Psoas muscle (tissue), 8 donors: Measurements from ENCODE around the gene STOML1. TPM values are rescaled to one million over a fixed set of nuclear protein-coding genes. Genes with fewer than 3 reads are reported as not detected.
A peak's percentile ranks its signal among the peaks of the same experiment; 100 is the strongest.

ENCODE experiments used
- ATAC-seq, 4 donors: fragments of 200-7000 bp; cut with Tn5 transposase; one replicate each; pipeline ENCODE4 v1.9.1; 2020; ENCODE audit warnings: moderate library complexity in 3 of 4, mild to moderate bottlenecking in 2 of 4
- DNase-seq, 2 donors: peaks; one replicate each; pipeline ENCODE4 v3.0.0-alpha.2; 2020
- H3K27ac ChIP-seq: fragments of 200-600 bp; one replicate; pipeline ENCODE4 v1.8.0; 2022
- H3K27me3 ChIP-seq, 3 donors: fragments of 200-600 bp in 1 of 3; one replicate each; pipeline versions ENCODE4 v1.6.1 to v1.8.0; 2013 to 2022; ENCODE audit warnings: low read length in 2 of 3, mild to moderate bottlenecking in 2 of 3, moderate library complexity in 1 of 3; ENCODE audit not compliant: insufficient read depth in 3 of 3
- H3K36me3 ChIP-seq, 2 donors: fragments of 200-600 bp in 1 of 2; one replicate each; pipeline versions ENCODE4 v1.6.1 to v1.8.0; 2013 to 2022; ENCODE audit warnings: low read depth in 1 of 2, mild to moderate bottlenecking in 1 of 2, moderate library complexity in 1 of 2; ENCODE audit not compliant: insufficient read depth in 1 of 2
- H3K4me1 ChIP-seq: fragments of 200-600 bp; one replicate; pipeline ENCODE4 v1.8.0; 2022
- H3K4me3 ChIP-seq: fragments of 200-600 bp; one replicate; pipeline ENCODE4 v1.8.0; 2022; ENCODE audit warnings: mild to moderate bottlenecking
- H3K9me3 ChIP-seq: fragments of 200-600 bp; one replicate; pipeline ENCODE4 v1.8.0; 2022
- WGBS, 3 donors: extraction: QIAGEN DNeasy Blood & Tissue Kit; methylation state at CpG; one replicate each; pipeline versions ENCODE4 v1.1.6 to v1.1.7; 2013; 5-methylcytosine and 5-hydroxymethylcytosine counted together
- intact Hi-C, 2 donors: fragments of 100-400 bp; cut with DNase I; formaldehyde crosslinking; loops; one replicate each; pipeline versions ENCODE4 v1.11.0 to v1.14.2; 2022
- long read RNA-seq, 2 donors: library from polyadenylated mRNA; unstranded; transcript quantifications; one replicate each; pipeline ENCODE4 v2.0.0, GENCODE V29; 2021
- polyA plus RNA-seq, 3 donors: library from polyadenylated mRNA; stranded (reverse); fragments of 200-250 nt; gene quantifications; one replicate each; pipeline ENCODE4 v1.2.3, GENCODE V29; 2013
- total RNA-seq, 4 donors: library from RNA; stranded (reverse); fragmentation: NEBNext Ultra II Directional in 2 of 4; extraction: Animal tissue kit (Norgen Biotek cat#: 25700) in 2 of 4; gene quantifications; one replicate each; pipeline versions ENCODE4 v1.2.1 to v1.2.4, GENCODE V29; 2021 to 2023
- TF ChIP-seq, protein P1 (sequence below): fragments of 200-600 bp; IDR thresholded peaks from one replicate; pipeline ENCODE4 v1.8.0; 2022; ENCODE audit warnings: antibody characterized with exemption
- donor health status: healthy with polysubstance abuse.
- donor health status: DM: no; HTN: no; CAD: no; lungs with moderate emphysema.
- donor health status: Bipolar disorder and iron deficiency.
- donor health status: healthy.
- donor health status: DM: yes; HTN: yes; CAD: no.
- donor health status: DM: no; HTN: no; CAD: no.
- donor health status: DM: no; HTN: no; CAD: no.
- donor health status: DM: yes; HTN: yes; CAD: no.

STOML1 gene, protein sequence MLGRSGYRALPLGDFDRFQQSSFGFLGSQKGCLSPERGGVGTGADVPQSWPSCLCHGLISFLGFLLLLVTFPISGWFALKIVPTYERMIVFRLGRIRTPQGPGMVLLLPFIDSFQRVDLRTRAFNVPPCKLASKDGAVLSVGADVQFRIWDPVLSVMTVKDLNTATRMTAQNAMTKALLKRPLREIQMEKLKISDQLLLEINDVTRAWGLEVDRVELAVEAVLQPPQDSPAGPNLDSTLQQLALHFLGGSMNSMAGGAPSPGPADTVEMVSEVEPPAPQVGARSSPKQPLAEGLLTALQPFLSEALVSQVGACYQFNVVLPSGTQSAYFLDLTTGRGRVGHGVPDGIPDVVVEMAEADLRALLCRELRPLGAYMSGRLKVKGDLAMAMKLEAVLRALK
- total RNA-seq (10 to 100 TPM; 18.3 to 26.2 (median 22.7) TPM), polyA plus RNA-seq (10 to 100 TPM; 22.0 to 34.4 (median 33.0) TPM)
- long read RNA-seq, donor 1, full-length matches to known transcripts: 21 of 41 reads
- long read RNA-seq, donor 1, partial matches to known transcripts: 1 of 41 reads
- long read RNA-seq, donor 1, other reads (novel, unspliced or antisense): 19 of 41 reads
- long read RNA-seq, donor 2, full-length matches to known transcripts: 31 of 50 reads
- long read RNA-seq, donor 2, partial matches to known transcripts: 1 of 50 reads
- long read RNA-seq, donor 2, other reads (novel, unspliced or antisense): 18 of 50 reads

DNA sequence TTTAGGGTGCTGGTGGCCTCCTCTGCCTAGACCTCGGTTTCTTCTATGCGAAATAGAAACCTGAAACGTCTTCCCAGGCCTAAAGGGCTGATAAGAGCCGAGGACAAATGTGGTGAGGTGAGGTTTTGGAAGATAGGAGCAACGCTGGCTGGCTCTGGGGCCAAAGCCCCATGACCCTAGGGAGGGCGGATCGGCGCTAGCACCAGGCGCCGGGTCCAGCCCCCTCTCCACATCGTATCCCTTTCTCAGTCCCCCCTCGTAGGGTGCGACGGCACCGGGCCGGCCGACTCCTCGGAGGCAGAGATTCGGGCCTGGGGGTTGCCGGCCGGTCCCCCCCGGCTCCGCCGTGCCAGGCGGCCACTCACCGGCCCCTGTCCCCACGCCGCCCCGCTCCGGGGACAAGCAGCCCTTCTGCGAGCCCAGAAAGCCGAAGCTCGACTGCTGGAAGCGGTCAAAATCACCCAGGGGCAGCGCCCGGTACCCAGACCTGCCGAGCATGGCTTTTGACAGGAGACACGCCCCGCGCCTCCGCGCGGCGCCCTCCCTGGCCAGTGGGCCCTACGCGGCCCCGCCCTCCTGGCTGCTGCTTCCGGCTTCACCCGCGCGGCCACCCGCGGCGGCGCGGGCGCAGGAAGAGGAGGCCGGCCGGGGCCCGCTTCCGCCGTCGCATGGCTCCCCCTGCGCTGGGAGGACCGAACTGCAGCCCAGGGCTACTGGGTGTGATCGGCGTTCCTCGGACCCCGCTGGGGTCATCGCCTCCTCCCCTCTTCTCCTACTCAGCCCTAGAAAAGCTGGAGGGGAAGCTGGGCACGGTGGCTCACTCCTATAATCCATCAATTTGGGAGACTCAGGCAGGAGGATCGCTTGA is at the start of gene STOML1:
STOML1 (minus strand) TSS at position 570 of the 868 bp plus-strand sequence; CDS start at position 498, 72 bp downstream.
- H3K4me3 ChIP-seq: peak within 1 kb of the TSS; percentile 97
- ATAC-seq: peak; percentile 89 to 91 (median 90)
- peaks cover 0 to 24% of the 10 kb centered on the region in 2 donors for H3K36me3 ChIP-seq
- peak within 1 kb of the TSS; percentile 91 for H3K27ac ChIP-seq
- no peaks in the 10 kb centered on the region for H3K9me3 ChIP-seq
- H3K27me3 ChIP-seq: no peaks in the 10 kb centered on the region
- peak; percentile 96 to 97 for DNase-seq
- TF ChIP-seq, protein P1, sequence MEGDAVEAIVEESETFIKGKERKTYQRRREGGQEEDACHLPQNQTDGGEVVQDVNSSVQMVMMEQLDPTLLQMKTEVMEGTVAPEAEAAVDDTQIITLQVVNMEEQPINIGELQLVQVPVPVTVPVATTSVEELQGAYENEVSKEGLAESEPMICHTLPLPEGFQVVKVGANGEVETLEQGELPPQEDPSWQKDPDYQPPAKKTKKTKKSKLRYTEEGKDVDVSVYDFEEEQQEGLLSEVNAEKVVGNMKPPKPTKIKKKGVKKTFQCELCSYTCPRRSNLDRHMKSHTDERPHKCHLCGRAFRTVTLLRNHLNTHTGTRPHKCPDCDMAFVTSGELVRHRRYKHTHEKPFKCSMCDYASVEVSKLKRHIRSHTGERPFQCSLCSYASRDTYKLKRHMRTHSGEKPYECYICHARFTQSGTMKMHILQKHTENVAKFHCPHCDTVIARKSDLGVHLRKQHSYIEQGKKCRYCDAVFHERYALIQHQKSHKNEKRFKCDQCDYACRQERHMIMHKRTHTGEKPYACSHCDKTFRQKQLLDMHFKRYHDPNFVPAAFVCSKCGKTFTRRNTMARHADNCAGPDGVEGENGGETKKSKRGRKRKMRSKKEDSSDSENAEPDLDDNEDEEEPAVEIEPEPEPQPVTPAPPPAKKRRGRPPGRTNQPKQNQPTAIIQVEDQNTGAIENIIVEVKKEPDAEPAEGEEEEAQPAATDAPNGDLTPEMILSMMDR: peak; percentile 93
- peaks cover 52% of the 10 kb centered on the region for H3K4me1 ChIP-seq
- intact Hi-C loops: no loop called here
- 0 to 1% (median 1%) methylated on average over 52 to 72 of the region's 72 CpGs for WGBS, 3 donors

DNA sequence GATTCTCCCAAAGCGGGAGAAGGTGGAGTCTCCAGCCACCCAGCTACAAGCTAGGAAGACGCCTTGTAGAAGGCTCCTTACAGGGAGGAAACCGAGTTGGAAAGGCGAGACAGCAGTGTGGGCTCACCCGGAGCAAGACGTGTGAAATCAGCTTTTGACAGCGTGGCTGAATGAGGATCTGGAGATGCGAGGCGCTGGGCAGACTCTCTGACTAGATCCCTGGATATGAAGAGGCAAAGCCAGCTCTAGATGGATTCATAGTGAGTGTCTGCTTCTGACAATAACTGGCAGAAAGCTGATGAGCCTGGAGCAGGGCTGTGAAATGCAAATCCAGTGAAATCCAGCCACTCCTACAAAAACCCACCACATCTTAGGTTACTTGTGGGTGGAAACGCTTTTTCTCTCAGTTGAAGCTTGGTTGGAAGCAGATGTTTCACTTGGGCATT is 49.2 kb upstream of the STOML1 start:
- DNase-seq: no peak
- no peaks in the 10 kb centered on the region for H3K4me1 ChIP-seq
- peak overlapping the region; percentile 60 for H3K27ac ChIP-seq
- H3K4me3 ChIP-seq: no peak overlapping the region
- H3K36me3 ChIP-seq: peaks cover 0 to 37% of the 10 kb centered on the region in 2 donors
- WGBS, 3 donors: 71 to 80% (median 74%) methylated on average over 10 of the region's 10 CpGs
- ATAC-seq: no peak
- no peaks in the 10 kb centered on the region for H3K9me3 ChIP-seq
- TF ChIP-seq, protein P1: no peak
- H3K27me3 ChIP-seq: no peaks in the 10 kb centered on the region
- intact Hi-C loops: loop anchor here in 1 of 2 donors (5.0 kb wide), 1 partner anchor 54 kb away; no protein-coding TSS in a partner anchor

DNA sequence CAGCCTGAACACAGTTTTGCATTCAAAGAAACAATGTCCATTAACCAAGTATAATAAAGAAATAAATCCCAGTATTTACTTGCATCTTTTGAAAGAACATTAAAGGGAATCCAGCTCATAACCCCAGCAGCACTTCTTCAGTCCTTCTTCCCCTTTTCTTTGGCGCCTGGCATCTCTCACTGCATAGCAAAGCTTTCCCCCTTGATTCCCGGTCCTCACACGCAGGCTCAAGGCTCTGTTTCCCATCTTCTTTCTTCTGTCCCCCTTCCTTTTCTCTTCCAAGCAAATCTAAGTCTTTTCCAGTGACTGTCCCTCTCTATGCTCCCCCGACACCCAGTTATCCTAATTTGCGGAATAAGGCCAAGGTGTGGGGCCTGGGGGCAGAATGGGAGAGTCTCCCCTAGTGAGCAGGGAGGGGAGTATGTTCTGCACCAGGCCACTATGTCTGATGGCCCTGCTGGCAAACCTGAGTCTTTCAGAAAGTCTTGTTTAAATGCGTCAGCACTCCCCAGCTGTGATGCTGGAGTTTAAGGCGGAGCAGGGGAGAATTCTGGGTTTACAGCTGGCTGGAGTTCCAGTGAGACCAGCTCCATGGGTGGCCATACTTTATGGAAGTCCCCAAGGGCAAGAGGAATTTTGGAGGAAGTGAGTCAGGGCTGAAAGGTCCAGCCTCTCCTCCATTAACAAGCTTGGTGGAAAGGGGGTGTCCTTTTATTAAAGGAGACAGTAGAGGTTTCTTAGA is 48.2 kb upstream of the STOML1 start:
- Histone ChIP-seq H3K27ac (peak overlapping the region; percentile 60), H3K4me3 (no peak overlapping the region), H3K9me3 (no peaks in the 10 kb centered on the region), H3K27me3 (no peaks in the 10 kb centered on the region), H3K4me1 (no peaks in the 10 kb centered on the region), H3K36me3 (peaks cover 0 to 47% of the 10 kb centered on the region in 2 donors)
- 68 to 81% (median 74%) methylated on average over 7 of the region's 7 CpGs for WGBS, 3 donors
- ATAC-seq: peak; percentile 39 to 72 (median 66)
- intact Hi-C loops: loop anchor here in 1 of 2 donors (5.0 kb wide), 1 partner anchor 53 kb away; no protein-coding TSS in a partner anchor
- peak; percentile 66 to 77 for DNase-seq
- TF ChIP-seq, protein P1: no peak

DNA sequence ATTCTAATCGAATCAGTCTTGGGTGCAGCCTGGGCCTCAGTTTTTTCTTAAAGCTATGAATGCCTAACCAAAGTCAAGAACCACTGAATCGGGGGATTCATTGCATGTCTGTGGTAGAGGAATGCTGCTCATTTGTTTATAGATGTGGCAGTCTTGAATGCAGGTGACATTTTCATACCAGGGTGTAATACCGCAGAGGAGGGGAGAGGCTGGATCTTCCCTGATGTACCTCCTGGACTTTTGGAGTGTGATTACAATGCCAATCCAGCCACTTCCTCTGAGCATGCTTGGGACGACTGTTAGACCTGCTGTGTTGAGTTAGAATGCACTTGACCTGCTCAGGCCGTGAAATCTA is 47.5 kb upstream of the STOML1 start:
- no peak for DNase-seq
- H3K27ac ChIP-seq: no peak overlapping the region
- intact Hi-C loops: loop anchor here in 1 of 2 donors (5.0 kb wide), 2 partner anchors 52 to 72 kb away; no protein-coding TSS in a partner anchor
- no peaks in the 10 kb centered on the region for H3K4me1 ChIP-seq
- H3K36me3 ChIP-seq: peaks cover 3 to 52% of the 10 kb centered on the region in 2 donors
- no peaks in the 10 kb centered on the region for H3K27me3 ChIP-seq
- TF ChIP-seq, protein P1: no peak
- no peak for ATAC-seq
- H3K4me3 ChIP-seq: no peak overlapping the region
- 81 to 84% (median 82%) methylated on average over 5 of the region's 5 CpGs for WGBS, 3 donors
- no peaks in the 10 kb centered on the region for H3K9me3 ChIP-seq
